ENCODE measurements around the gene CSNK1G1.
"Not testable (repeated sequence)": the region's sequence is repeated elsewhere in the genome, so short reads cannot be mapped to it uniquely, and the experiment has no call there.

The CSNK1G1 gene

DNA sequence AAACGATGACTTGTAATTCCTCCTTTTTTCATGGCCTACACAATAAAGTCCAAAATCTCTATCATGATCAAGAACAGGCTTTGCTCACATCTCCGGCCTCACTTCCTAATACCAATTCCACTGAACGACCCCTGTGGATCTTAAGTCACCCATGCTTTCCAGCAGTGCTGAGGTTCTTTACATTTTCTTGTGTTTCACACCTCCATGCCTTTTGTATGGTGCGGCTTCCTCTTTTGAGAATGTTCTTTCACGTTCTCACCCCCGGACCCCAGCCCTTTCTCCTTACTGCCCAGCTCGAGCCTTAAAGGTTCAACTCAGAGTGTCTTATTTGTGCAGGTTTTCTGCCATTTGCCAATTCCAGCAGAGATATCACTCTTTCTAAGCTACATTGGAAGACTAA lies 70.1 kb downstream of the CSNK1G1 start:
- no peak for DNase-seq

DNA sequence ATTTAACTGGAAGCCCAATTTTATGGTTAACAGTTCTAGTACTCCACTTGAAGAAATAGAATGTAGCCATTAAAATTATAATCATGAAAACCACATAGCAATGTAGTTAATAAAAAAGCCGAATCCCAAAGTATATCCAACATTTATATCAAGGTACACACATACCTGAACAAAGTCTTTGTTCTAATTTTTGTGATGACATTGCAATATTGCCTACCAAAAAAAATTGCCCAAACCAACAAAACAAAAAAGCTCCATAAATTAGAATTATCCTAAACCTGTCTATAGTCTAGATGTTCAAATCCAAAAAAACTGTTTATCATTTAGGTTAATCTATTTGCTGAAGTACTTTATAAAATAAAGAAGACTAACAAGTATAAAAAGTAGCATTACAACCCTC lies 70.8 kb downstream of the CSNK1G1 start:
- DNase-seq = no peak

- DNase-seq = no peak
These were observed 71.9 kb downstream of the CSNK1G1 start for GRCh38 chr15:64284042-64284441.

GRCh38 chr15:64282701-64283100 lies 73.3 kb downstream of the CSNK1G1 start:
- no peak for DNase-seq

- DNase-seq = no peak
These were observed 76.8 kb downstream of the CSNK1G1 start for GRCh38 chr15:64279131-64279530.

DNA sequence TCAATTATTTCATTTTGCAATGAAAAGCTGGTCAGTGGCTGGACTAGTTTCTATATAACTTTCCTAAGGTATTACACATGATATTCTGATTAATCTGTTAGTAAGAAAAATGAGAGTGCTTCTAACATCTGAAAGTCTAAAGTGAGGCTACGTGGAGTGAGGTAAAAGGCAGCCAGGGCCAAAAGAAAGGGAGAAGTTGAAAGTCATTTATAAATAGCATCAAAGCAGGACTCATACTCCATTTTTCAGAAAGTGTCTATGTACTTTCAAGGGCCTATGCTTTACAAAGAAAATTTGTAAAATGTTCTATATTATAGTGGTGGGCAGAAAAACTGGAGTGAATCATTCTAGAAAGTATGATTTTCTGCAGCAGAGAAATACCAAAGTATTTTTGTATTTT lies 80.0 kb downstream of the CSNK1G1 start:
- DNase-seq = no peak

- no peak for DNase-seq
These were observed 81.5 kb downstream of the CSNK1G1 start for GRCh38 chr15:64274341-64274950.

- DNase-seq = no peak
These were observed 88.5 kb downstream of the CSNK1G1 start for GRCh38 chr15:64267331-64267973.

DNA sequence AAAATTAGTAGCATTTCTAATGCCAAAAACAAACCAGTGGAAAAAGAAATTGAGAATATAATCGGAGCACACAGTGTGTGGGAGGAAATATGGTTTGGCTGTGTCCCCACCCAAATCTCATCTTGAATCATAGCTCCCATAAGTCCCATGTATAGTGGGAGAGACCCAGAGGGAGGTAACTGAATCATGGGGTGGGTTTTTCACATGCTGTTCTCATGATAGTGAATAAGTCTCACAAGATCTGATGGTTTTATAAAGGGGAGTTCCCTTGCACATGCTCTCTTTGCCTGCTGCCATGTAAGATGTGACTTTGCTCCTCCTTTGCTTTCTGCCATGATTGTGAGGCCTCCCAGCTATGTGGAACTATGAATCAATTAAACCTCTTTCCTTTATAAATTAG lies 90.8 kb downstream of the CSNK1G1 start:
- DNase-seq = not testable (repeated sequence)

GRCh38 chr15:64264502-64264901 lies 91.5 kb downstream of the CSNK1G1 start:
- no peak for DNase-seq

DNA sequence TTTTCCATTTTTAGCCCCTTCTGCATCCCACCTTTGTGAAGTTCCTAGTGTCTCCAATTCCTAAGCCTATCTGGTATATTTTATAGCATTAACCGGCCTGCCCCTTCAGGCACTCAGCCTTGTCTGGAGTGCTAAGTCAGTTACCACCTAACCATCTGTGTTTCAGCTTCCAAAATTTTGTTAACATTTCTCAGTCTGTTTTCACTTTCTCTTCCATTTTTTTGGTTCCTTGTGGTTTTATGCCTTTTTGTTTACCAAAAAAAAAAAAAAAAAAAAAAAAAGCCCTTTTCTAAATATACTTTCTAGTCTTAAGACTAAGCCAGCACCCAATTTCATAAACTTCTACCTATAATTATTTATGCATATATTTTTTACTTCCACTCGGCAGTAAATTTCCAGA lies 92.4 kb downstream of the CSNK1G1 start:
- no peak for DNase-seq

DNA sequence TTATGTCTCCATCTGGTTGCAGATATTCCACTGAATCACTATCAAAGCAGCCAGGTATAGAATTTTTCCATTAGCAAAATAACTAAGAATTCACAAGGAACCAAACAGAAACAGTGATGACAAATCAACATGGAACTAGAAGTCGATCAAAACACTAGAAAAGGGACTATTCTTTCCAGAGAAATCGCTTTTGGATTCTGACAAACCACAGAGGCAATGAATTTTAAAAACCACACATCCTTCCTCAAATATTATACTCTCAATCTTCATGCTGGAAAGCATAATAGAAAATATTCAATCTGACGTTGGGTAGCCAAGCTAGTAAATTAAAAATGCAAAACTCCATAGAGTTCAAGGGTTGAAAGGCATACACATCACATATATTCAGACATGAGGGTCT lies 99.9 kb downstream of the CSNK1G1 start:
- DNase-seq = no peak

- DNase-seq = no peak
These were observed 104.3 kb downstream of the CSNK1G1 start for GRCh38 chr15:64251658-64252057.

DNA sequence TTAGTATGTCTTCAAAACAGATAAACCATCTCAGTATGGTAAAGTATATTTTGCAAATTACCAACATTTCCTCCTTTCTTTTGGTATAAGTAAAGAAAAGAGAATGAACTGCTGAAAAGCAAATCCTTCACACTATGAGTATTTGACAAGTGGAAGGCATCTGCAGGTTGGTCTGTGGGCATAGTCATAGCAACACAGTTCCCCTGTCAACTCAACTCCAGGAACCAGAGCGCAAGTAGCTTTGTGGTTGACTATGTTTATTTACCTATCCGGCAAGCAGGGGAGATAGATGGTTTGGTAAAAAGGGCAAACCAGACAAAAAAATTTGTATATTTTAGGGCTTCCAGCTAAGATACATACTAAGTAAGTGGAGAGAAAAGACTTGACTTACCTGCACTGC lies 104.9 kb downstream of the CSNK1G1 start:
- DNase-seq = no peak

DNA sequence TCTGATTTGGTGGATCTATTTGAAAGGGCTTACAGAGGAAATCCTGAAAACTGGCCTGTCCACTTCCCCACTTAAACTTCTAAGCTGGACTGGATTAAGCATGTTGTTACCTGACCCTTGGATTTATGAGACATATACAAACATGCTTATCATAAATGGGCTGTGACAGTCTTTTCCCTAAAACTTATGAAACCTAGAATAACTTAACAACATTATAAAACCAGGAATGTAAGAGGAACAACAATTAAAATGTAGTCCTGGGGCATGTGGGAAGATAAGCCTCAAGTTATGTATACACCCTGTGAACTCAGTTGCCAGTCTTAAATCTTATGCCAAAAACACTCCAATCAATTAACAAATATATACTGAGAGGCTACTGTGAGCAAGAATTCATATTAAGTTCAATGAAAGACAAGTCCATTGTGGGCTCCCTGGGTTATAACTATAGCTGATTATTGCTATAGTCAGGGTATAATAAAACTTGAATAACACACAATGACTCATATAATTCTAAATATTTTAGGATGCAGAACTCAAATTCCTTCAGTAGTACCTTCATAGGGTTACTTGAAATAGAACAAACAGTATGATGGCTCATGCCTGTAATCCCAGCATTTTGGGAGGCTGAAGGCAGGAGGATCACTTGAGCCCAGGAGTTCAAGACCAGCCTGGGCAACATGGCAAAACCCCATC lies 105.9 kb downstream of the CSNK1G1 start:
- no peak for DNase-seq

- DNase-seq = no peak
These were observed 106.6 kb downstream of the CSNK1G1 start for GRCh38 chr15:64249406-64249805.

DNA sequence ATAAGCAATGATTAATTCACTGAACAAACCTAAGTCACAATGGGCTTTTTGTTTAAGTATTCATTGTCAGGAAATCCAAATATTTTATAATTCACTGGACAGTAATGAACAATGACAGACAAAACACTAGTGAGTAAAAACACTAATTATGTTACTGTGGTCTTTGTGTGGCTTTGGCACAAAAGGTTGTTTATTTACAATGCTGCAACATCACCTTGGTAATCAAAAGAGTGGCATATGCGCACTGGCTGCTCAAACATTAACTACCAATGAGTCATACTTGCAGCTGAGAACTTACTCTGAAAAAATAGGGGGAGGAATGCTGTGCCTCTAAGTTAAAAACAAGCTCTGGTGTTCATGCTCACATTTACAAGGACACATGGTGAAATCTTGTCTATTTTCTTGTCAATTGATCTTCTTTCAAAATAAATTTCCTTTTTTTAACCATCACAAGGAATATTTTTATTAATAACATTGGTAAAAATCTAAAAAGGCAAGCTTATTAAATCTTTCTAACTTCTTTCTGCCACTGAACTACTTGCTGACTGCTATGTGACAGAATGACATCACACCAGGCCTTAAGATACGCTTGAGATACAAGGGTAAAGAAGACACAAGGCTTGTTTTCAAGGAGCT lies 107.9 kb downstream of the CSNK1G1 start:
- no peak for DNase-seq

GRCh38 chr15:64247535-64247905 lies 108.5 kb downstream of the CSNK1G1 start:
- DNase-seq = no peak

DNA sequence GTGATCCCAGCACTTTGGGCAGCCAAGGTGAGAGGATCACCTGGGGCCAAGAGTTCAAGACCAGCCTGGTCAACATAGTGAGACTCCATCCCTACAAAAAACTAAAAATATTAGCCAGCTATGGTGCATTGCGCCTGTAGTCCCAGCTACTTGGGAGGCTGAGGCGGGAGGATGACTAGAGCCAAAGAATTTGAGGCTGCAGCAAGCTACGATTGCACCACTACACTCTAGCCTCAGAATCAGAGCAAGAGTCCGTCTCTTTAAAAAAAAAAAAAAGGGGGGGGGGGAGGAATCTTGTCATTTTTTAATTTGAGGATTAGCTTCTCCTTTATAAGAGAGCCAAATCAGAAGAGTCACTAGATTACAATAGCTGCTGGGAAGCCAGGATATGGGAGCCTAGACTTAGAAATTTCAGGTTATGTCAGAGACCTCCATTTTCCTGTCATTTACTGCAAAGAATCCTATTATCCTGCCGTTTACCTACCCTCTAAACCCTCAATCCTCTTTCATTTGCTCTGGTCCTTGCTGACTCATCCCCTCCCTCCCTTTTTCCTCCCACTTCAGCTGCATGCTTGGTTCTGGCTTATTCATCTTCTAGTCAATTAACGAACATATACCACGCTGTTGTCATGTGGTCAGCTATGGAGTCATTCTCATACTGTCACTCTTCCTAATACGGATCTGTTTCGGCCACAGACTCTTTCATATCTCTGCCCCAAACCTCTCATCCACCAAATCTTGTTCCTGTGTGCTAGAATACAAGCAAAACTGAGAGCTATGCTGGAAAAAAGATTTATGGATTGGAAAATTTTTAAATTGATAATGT lies 109.4 kb downstream of the CSNK1G1 start:
- no peak for DNase-seq

DNA sequence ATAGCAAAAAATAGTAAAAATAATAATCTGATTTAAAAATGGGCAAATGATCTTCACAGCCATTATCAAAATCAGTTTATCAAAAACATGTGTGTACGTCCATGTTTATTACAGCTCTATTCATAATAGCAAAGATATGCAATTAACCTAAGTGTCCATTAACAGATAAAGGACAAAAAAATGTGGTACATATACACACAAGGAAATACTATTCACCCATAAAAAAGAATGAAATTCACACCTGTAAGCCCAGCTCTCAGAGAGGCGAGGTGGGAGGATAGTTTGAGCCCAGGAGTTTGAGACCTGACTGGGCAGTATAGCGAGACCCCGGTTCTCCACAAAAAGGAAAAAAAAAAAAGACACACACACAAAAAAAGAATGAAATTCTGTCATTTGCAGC lies 110.6 kb downstream of the CSNK1G1 start:
- DNase-seq = no peak

DNA sequence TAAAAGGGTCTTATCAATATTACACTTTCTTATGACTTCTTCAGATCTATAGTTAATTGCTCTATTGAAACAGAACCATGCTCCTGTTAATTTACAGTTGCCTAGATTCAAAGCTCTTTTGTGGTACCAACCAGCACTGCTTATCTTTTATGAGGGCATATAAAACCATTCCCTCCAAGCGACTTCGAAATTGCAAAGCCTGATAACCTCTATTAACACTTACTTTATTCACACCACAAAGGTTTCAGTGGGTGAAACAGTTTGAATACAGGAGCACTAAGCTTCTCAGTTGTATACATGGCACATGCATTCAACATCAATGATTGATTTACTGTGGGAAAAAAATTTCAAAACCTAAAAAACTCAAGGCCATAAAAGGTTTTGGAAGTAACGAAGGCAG lies 118.3 kb downstream of the CSNK1G1 start:
- no peak for DNase-seq

- DNase-seq = no peak
These were observed 119.6 kb downstream of the CSNK1G1 start for GRCh38 chr15:64236156-64236894.
